Fibroblast of lung (primary cell): ENCODE results near the gene PLS3.

Experiments
- CTCF ChIP-seq, 2 donors: IDR thresholded peaks in 1 of 2; conservative IDR thresholded peaks in 1 of 2; 1 replicate in 1 of 2; 2 replicates in 1 of 2; pipeline ENCODE4 v1.5.1; 2011 to 2012; ENCODE audit warnings: low read length in 2 of 2, control low read depth in 1 of 2, inconsistent platforms in 1 of 2, low read depth in 1 of 2, mild to moderate bottlenecking in 1 of 2
- EZH2 ChIP-seq: IDR thresholded peaks from 2 replicates; pipeline ENCODE4 v1.5.1; 2012; ENCODE audit warnings: low read length, control low read depth, mild to moderate bottlenecking; ENCODE audit errors: missing control alignments

- TF ChIP-seq CTCF (conservative IDR thresholded peaks at IDR 0.05 in 1 of 2, IDR thresholded peaks at IDR 0.05 in 1 of 2; ENCODE audit: low read depth in 1 of 2, low read length in 2 of 2) (no peak), EZH2 (no peak)
Observed at GRCh38 chrX:115589419-115589818, 28.4 kb downstream of the PLS3 start.
